Measurements from ENCODE around the gene GALT.

Gene GALT

GRCh38 chr9:34686231-34686630, 39.8 kb downstream of the GALT start:
- DNase-seq: no peak

GRCh38 chr9:34686732-34687131, 40.3 kb downstream of the GALT start:
- no peak for DNase-seq

GRCh38 chr9:34687276-34688030, 41.0 kb downstream of the GALT start:
- DNase-seq: no peak

- no peak for DNase-seq
These were observed 42.0 kb downstream of the GALT start for GRCh38 chr9:34688329-34689115.

- no peak for DNase-seq
These were observed 42.6 kb downstream of the GALT start for GRCh38 chr9:34689116-34689470.

- no peak for DNase-seq
These were observed 43.0 kb downstream of the GALT start for GRCh38 chr9:34689512-34689911.

- no peak for DNase-seq
These were observed 44.8 kb downstream of the GALT start, which contains the start of gene CCL19 for GRCh38 chr9:34690983-34691935. CCL19 (minus strand) TSS chr9:34691276; CDS start chr9:34691139, 137 bp downstream.

GRCh38 chr9:34691936-34692315, 45.5 kb downstream of the GALT start:
- DNase-seq: no peak

GRCh38 chr9:34693560-34693959, 47.1 kb downstream of the GALT start:
- no peak for DNase-seq

- no peak for DNase-seq
These were observed 48.3 kb downstream of the GALT start for GRCh38 chr9:34694811-34695210.
